ENCODE data around the gene CPA5.
A peak's percentile ranks its signal among the peaks of the same experiment; 100 is the strongest.

Gene CPA5

GRCh38 chr7:130332259-130333053 lies 12.2 kb upstream of the CPA5 start:
- no peak for DNase-seq

DNA sequence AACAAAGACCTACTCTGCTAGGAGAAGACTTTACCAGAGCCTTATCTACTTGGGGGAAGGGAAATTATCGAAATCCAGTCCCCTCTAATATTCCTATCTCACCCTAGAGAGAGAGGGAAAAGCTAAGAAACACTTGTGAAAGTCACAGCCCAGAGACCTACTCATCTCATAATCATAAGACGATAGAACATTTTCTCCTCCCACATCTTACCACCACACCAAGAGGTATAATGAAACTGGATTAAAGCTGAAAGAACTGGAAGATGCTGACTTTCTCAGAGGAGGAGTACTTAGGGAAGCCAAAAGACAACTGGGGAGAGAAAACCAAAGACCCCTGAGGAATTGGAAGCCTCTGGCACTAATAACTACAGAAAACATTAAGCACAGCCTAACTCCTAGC lies 10.8 kb upstream of the CPA5 start:
- DNase-seq = no peak

DNA sequence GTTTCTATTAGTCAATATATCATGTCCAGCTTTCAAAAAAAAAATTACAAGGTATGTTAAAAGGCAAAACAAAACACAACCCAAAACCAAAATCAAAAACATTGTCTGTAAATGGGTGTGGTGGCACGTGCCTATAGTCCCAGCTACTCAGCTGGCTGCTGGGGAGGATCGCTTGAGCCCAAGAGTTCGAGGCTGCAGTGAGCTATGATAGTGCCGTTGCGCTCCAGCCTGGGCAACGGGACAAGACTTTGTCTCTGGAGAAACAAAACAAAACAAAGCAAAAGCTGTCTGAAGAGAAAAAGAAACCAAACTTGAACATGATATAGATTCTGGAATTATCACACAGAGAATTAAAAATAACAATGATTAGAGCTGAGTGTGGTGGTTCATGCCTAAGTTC lies 10.3 kb upstream of the CPA5 start:
- DNase-seq = no peak

DNA sequence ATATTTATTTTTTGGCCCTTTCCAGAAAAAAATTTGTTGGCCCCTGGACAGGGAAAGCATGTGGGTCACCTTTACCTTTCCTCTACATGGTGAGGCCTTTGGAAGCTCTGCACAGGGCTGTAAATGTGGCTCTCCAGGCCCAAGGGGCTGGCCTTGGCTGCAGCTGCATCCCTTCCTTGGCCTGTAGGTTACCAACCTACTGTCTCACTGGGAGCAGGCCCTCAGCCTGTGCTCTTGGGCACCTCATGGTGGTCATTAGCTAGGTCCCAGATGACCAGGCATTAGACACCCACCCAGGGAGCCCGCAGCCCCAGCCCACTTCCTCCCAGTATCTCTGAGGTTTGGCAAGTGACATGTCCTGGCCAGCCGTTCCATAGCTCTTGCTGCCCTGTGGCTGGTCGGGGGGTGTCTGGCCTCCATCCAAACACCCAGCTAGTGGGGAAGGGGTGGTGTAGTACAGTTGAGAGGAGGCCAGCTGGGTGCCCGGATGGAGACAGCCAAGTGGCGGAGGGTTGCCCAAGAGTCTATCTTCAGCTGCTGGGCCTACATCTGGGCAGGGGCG lies 7.1 kb upstream of the CPA5 start:
- no peak for DNase-seq

GRCh38 chr7:130338233-130338632 lies 6.4 kb upstream of the CPA5 start:
- DNase-seq = no peak

DNA sequence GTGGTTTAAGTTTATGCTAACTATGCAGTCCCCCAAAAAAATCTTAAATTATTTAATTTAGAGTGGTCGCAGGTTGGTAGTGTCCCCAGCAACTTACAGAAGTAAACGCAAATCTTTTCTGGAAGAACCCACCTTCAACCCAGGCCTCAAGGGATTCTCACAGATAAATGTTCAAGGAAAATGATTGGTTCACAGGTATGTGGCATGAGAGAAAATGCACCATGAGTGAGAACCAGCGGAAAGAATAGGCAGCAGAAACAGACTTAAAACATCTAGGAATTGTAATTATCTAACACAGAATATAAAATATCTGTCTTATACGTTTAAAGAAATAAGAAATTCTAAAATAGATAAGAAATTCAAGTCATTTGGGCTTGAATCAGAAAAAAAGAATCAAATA lies 2.7 kb upstream of the CPA5 start:
- DNase-seq = no peak

GRCh38 chr7:130342701-130343380 lies 1.8 kb upstream of the CPA5 start:
- no peak for DNase-seq

- no peak for DNase-seq
Observed at GRCh38 chr7:130345136-130345535, 520 bp downstream of the CPA5 start.

GRCh38 chr7:130345725-130346124 lies 1.1 kb downstream of the CPA5 start:
- no peak for DNase-seq

GRCh38 chr7:130346177-130346905 lies 1.7 kb downstream of the CPA5 start:
- no peak for DNase-seq

- no peak for DNase-seq
Observed at GRCh38 chr7:130346941-130347340, 2.3 kb downstream of the CPA5 start.

GRCh38 chr7:130349911-130350782 lies 5.5 kb downstream of the CPA5 start:
- DNase-seq = no peak

GRCh38 chr7:130350945-130351790 lies 6.6 kb downstream of the CPA5 start:
- DNase-seq = no peak

DNA sequence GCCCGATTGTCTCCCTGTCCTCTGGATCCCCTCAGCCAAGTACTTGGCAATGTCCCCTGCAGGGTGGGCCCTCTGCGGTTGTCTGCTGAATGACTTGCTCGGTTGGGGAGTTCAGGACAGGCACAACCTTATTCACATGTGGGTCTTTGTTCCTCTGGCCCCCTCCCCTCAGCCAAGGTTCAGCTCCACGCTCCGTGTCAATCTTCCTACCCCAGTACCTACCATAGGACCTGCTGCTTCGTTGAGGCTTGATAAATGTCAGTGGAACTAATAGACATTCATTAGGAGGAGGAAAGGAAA lies 7.1 kb downstream of the CPA5 start:
- DNase-seq = no peak

DNA sequence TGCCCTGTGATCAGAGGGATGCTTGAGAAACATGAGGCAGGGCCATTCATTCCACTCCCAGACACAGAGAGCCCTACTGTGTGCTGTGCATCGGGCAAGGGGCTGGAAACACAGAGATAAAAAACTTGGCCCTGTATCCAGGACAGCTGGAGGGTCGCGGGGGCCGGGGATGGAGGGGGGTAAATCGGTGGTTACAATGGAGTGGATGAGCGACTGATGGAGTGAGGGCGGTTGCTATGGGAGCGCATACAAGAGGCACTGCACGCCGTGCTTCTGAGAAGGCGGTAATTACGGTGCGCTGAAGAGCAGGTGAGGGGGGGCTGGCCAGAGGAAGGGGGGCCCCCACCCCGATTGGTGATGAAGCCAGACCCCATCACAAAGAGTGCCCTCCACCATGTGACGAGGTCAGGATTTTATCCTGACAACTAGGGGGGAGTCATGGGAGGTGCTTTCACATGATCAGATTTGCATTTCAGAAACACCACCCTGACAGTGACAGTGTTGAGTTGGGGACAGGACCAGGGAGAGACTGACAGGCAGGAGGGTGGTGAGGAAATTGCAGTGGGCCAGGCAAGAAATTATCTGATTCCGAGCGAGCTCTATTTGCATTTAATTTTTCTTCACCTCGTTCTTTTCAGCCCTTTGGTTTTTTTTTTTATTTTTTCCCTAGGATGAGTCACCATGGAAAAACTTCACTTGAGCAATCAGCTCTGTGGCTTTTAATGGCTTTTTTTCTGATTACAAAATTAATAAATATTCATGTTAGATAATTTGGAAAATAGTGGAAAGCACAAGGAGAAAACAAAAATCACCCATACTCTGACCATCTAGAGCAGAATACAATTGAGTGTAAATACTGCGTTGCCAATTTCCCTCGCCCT lies 7.8 kb downstream of the CPA5 start:
- DNase-seq = peak in 1 of 2 experiments; percentile 39

GRCh38 chr7:130353196-130353595 lies 8.6 kb downstream of the CPA5 start:
- DNase-seq = no peak

GRCh38 chr7:130356121-130356875 lies 11.7 kb downstream of the CPA5 start:
- DNase-seq = no peak

- no peak for DNase-seq
Observed at GRCh38 chr7:130356876-130357611, 12.4 kb downstream of the CPA5 start.

- no peak for DNase-seq
Observed at GRCh38 chr7:130358471-130358870, 13.9 kb downstream of the CPA5 start.
